HG02571 (cell line): ENCODE results near the gene CARHSP1.
"Not testable (repeated sequence)": the region's sequence is repeated elsewhere in the genome, so short reads cannot be mapped to it uniquely, and the experiment has no call there.

Experiments
- ATAC-seq: cut with Tn5 transposase; IDR thresholded peaks from one replicate; pipeline ENCODE4 v1.9.1; 2021; ENCODE audit warnings: mild to moderate bottlenecking, moderate library complexity; ENCODE audit not compliant: unreplicated experiment

CARHSP1 gene

DNA sequence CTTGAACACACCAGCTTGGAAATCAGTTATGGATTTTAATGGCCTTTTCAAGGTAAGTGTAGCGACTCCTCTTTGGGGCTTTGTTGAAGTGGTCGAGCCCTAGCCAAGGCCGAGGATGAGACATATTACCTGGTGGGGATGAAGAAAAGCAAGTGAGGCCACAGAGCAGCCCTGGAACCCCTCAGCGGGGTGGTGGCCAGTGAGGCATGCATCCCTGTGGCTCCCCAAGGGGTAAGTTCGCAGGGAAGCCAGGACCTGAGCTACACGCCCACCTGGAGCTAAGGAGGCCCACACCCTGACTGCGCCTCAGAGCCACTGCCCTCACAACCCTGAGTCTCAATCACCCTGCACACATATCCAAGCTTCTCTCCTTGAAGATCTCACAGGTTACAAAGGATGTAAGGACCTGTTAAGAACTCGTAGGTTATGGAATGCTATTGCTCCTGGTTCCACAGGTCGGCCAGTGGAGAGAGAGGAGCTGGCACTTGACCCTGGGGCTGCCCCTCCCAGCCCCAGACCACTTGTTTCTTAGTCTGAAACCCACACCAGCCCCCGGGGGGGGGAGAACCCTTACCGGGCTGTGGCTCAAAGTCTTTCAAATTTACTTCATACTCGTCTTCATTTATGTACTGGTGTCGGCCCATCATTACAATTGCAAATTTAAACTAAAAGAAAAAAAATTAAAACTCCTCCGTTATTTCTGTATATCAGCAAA is 25.3 kb upstream of the CARHSP1 start:
- no peak for ATAC-seq

DNA sequence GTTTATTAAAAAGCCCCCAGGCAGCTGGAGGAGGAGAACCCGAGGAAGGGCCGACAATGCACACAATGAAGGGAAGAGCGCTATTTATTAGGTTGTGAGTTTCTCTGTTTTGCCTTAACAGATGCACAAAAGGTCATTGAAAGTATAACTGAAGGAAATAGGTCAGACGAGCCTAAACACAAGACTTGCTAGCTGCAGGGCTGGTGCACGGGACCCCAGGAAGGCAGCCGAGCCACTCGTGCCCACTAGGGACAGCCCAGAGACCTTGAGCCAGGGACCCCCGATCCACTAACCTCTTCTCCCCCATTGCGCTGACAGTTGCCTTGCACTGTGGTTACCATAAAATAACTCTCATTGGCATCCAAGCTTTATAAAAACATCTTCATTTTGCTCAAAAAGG is 24.6 kb upstream of the CARHSP1 start:
- no peak for ATAC-seq

DNA sequence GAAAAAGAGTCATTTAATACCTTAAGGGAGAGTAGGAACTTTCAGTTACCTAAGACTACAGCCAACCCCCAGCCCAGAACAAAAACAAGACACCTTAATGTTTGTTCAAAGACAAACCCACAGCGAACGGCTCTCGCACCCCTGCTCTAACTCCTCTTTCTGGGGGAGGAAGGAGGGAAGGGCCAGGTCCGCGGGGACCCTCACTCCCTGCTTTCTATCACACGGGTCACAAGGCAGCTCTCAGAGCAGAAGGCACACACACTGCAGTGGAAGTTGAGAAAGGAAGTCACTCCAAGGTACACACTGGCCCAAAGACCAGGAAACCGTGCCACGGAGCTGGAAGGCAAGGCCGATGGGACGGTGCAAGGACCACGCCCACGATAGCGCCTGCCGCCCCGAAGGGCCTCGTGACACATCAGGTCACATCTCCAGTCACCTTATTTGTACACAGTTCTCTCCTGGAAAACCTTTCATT is 23.3 kb upstream of the CARHSP1 start:
- ATAC-seq = peak; percentile 29

DNA sequence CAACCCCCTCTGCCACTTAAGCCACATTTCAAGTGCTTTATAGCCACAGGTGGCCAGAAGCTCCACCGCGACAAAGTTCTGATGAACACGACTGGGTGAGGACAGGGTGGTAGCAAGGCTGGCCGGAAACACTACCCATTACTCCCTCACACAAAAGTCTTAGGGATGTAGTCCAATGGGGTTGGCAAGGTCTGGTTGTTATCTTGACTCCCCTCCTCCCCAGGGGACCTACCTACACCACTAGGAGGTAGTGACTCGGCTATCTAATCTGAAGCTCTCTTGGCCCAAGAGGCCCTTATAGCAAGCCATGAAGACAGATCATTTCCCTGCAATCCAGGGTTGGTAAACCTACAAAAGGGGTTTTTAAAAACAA is 21.7 kb upstream of the CARHSP1 start:
- ATAC-seq = no peak

GRCh38 chr16:8889893-8890548 is 21.2 kb upstream of the CARHSP1 start:
- ATAC-seq = no peak

- ATAC-seq = no peak
Observed at GRCh38 chr16:8888951-8889892, 20.4 kb upstream of the CARHSP1 start.

GRCh38 chr16:8887952-8888560 is 19.2 kb upstream of the CARHSP1 start:
- ATAC-seq = no peak

DNA sequence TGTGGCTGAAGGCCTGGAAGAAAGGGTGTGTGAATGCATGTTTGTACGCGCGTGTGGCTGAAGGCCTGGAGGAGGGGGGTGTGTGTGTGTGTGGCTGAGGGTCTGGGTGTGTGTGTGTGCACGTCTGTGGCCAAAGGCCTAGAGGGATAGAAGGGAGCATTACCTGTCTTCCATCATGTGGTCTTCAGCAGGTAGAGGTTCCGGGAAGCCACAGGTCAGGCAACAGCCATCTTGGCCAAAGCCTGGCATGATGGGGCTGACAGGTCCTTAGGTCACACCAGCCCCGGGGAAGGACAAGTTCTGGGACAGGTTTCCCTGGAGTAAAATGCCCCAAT is 18.6 kb upstream of the CARHSP1 start:
- no peak for ATAC-seq

DNA sequence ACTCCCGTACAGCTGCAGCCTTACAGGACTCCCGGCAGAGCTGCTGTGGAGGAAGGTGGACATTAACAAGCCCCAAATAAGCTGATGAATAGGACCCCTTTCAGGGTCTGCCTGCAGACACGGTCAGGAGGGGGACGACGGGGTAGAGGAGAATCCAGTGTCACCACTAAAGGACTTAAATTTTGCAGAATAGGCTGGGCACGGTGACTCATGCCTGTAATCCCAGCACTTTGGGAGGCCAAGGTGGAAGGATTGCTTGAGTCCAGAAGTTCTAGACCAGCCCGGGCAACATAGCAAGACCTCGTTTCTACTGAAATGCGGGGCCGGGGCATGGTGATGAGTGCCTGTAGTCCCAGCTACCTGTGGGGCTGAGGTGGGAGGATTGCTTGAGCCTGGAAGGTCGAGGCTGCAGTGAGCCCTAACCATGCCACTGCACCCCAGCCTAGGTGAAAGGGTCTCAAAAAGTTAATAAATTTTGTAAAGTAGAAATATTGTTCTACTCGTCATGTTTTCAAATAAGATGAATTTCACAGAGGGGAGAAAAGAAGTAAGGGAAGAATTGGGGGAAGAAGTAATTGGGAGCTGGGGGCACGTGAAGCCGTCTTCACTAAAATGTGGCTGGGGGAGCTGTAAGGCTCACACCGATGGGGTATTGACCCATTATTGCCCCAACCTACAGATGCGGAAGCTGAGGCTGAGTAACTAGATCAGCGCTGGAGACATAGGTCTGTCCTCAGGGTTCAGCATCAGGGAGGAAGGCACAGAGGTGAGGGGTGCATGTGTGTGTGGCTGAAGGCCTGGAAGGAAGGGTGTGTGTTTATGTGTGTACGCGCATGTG is 18.0 kb upstream of the CARHSP1 start:
- no peak for ATAC-seq

DNA sequence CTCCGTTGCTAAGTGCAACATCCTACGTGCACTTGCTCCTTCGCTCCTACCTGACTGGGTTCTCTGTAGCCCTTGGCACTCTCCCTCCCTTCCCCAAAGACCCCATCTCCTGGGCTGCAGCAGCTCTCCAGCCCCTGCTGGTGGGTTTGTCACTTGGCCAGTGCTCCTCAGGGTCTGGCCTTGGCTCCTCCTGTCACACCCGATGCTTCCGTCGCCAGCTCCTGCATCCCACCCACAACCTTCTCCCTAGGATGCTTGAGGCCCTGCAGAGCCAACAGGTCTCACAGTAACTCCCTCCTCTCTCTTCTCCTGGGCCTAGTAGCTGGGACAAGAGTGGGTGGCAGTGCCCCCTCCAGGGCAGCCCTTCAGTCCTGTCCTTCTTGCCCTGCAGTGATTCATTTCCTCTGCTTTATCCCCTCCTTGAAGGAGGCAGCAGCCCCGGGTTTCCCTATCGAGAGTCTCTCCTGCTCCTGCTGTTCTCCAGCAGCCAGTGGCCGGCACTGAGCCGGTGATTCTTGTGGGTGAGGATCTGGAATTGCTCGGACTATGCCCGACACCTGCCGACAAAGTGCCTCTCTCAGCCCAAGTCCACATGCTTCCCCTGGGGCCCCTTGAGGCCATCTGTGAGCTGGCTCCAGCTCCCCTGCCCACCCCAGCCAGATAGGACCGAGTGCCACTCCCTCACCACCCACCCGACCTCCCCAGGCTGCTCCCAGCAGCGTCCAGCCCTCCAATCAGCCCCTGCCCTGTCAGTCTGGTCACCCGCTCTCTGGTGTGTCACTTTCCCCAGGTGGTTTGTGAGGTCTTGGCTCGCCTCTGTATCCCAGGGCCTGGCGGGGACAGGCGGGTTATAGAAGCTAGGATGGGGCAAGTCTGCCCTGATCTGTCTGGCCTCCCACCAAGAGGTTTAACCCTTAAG is 17.1 kb upstream of the CARHSP1 start:
- no peak for ATAC-seq

DNA sequence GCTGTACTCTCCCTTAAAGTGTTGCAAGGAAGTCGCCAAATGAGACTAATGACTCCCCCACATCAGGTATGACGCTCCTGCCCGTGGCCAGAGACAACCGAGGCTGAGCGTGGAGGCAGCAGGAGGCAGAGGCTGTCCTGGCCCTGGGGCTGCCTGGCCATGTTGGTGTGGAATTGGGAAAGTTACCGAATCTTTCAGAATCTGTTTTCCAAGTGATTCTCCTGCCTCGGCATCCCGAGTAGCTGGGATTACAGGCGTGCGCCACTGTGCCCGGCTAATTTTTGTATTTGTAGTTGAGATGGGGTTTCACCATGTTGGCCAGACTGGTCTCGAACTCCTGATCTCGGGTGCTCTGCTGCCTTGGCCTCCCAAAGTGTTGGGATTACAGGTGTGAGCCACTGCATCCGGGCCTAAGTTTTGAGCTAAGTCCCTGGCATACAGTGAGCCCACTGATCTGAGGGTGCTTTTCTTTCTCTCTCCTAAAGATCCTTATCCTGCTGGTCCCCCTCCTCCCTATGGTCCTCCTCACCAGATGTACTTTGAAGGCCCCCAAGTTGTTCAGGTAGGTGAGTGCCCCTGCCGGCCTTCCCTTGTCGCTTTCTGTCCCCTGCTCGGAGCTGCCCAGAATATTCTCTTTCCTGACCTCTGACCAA is 14.0 kb upstream of the CARHSP1 start:
- ATAC-seq = no peak

DNA sequence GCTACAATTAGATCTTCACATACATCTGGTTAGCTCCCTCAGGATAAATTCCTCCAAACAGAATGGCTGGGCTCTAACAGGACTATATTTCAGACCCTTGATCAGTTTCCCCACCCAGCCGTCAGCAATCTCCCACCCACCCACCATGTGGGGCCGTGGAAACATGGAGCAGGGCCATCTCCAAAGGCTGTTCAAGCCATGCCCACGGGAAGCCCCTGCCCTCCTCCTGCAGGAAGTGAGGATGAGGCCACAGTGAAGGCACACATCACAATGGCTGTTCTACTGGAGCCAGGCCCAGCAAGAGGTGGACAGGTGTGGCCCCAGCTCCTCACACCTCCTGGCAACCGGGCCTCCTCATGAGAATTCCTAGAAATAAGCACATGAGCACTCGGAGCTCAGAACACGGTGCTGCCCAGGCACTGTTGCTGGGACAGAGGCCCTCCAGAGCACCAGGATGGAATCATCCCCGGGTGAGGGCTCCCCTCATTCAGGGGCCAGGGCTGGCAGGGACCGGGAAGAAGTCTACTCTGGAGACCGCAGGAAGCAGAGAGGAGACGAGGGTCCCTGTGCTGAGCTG is 13.3 kb upstream of the CARHSP1 start, which contains the start of gene LITAFD:
TSS of gene LITAFD (plus strand) at position 311 of the 577 bp plus-strand sequence. CDS start 2,005 bp downstream, outside the sequence.
- no peak for ATAC-seq

GRCh38 chr16:8880839-8881510 is 12.2 kb upstream of the CARHSP1 start:
- ATAC-seq = no peak

GRCh38 chr16:8878523-8878911 is 9.7 kb upstream of the CARHSP1 start:
- ATAC-seq = no peak

GRCh38 chr16:8877894-8878522 is 9.2 kb upstream of the CARHSP1 start:
- ATAC-seq = no peak

DNA sequence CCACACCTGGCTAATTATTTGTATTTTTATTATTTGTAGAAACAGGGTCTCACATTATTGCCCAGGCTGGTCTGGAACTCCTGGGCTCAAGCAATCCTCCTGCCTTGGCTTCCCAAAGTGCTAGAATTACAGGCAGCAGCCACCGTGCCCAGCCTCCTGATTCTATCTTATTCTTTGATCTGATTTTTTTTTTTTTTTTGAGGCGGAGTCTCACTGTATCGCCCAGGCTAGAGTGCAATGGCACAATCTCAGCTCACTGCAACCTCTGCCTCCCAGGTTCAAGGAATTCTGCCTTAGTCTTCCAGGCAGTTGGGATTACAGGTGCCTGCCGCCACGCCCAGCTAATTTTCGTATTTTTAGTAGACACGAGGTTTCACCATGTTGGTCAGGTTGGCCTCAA is 6.5 kb upstream of the CARHSP1 start:
- not testable (repeated sequence) for ATAC-seq

- no peak for ATAC-seq
Observed at GRCh38 chr16:8874388-8874787, 5.6 kb upstream of the CARHSP1 start.
